ENCODE measurements around the gene NOP14. TPM values are rescaled to one million over a fixed set of nuclear protein-coding genes. Genes with fewer than 3 reads are reported as not detected.

Gene NOP14
- polyA plus RNA-seq (2012; rRNA removed): 7.5 and 9.8 TPM in 2 replicates
- polyA plus RNA-seq (2012; cell fraction: cytosol; rRNA removed): 9.9 and 12.4 TPM in 2 replicates
- 11.4 and 12.0 TPM in 2 replicates for polyA plus RNA-seq (2012; cell fraction: nucleus; rRNA removed)

DNA sequence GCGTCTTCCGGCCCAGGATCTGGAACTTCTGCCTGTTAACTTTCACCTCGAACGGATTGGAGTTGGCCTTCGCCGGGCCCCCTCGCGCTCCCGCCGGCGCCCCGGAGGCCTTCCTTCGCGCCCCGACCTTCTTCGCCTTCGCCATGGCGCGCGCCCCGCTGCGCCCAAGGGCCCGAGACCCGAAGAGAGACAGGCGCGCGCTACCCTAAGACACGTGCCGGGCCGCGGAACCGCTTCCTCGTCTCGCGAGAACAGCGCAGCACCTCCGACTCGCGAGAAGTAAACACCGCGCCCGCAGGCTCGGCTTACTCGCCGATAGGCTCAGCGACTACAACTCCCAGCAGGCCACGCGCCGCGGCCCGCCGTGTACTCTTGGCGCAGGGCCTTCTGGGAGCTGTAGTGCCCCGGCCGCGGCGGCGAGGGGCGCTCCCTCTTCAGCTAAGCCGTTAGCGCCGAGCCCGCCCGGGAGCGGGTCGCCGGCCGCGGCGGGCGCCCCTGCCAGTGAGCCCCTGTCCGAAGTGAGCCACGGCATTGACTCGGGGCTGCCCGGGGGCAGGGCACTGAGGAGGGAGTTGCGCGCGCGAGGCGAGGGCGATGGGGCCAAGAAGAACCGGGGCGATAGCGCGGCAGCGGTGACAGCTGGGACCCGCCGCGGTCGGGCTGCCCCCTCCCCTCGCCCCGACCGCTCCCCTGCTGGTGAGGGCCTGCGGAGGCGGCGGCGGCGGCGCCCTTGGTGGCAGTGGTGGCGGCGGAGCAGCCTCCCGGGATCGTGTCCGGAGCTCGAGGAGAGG is at the start of gene NOP14, which contains the start of gene GRK4:
Gene NOP14, minus strand, starts transcription at position 232 of the 791 bp plus-strand sequence. Its CDS starts 87 bp downstream, at position 145.
Gene GRK4, plus strand, starts transcription at position 397 of the 791 bp plus-strand sequence. CDS start 500 bp downstream, outside the sequence.
- peaks cover 41% of the 10 kb centered on the region for H3K79me2 ChIP-seq (ENCODE audit: insufficient read depth)

More for the DNA sequence above, at the start of gene NOP14, which contains the start of gene GRK4:
- Histone ChIP-seq H3K27ac (ENCODE audit: low read depth in 2 of 2, low read length in 1 of 2) (peak within 1 kb of the TSS; percentile 61 to 73), H3K27me3 (ENCODE audit: insufficient read depth) (no peaks in the 10 kb centered on the region), H3K9ac (peak within 1 kb of the TSS; percentile 89), H3K9me2 (no peaks in the 10 kb centered on the region), H2AFZ (ENCODE audit: low read depth) (peak within 1 kb of the TSS; percentile 90), H3K9me3 (no peaks in the 10 kb centered on the region), H3K4me2 (peak within 1 kb of the TSS; percentile 91), H3K4me3 (ENCODE audit: low read depth in 2 of 2, low read length in 1 of 2) (peak within 1 kb of the TSS; percentile 91 to 92), H3K4me1 (ENCODE audit: control insufficient read depth in 1 of 2, insufficient read depth in 2 of 2, low read depth in 1 of 2, low read length in 1 of 2) (peaks cover 4 to 17% of the 10 kb centered on the region in 2 experiments; a peak in 2 of 4 replicates), H3K36me3 (replicated peaks in 1 of 2; ENCODE audit: control insufficient read depth in 1 of 2, insufficient read depth in 2 of 2, low read length in 1 of 2) (peaks cover 0 to 8% of the 10 kb centered on the region in 2 experiments), H3F3A (replicated peaks; ENCODE audit: insufficient read depth) (peaks cover 4% of the 10 kb centered on the region), H4K20me1 (ENCODE audit: insufficient read depth) (peaks cover 18% of the 10 kb centered on the region)
- POLR2A ChIA-PET: interaction anchor here (0.6 to 1.2 kb wide), 5 partner anchors 9 to 428 kb away, joined by 3 read pairs; no protein-coding TSS in a partner anchor
- 0% methylated on average over 9 of the region's 105 CpGs for WGBS (ENCODE audit: low lambda C conversion rate)
- TF ChIP-seq YY1 (IDR thresholded peaks at IDR 0.05; ENCODE audit: low read depth) (peak; percentile 47; the same call in 1 of the 2 replicates), CTCF (IDR thresholded peaks at IDR 0.05) (peak; percentile 22; the same call in 1 of the 2 replicates), RCOR1 (IDR thresholded peaks at IDR 0.05; ENCODE audit: low read length) (peak; percentile 29), ELF1 (IDR thresholded peaks at IDR 0.05) (peak; percentile 83), FOXJ3 (CRISPR knock-in tag; IDR thresholded peaks at IDR 0.05) (peak; percentile 98), POLR2AphosphoS5 (IDR thresholded peaks at IDR 0.05; ENCODE audit: low read depth, low read length) (peak; percentile 39; the same call in 1 of the 2 replicates), MAX (IDR thresholded peaks at IDR 0.05; ENCODE audit: low read depth) (peak; percentile 99), FOXM1 (IDR thresholded peaks at IDR 0.05; ENCODE audit: low read depth) (no peak), TAF1 (IDR thresholded peaks at IDR 0.05; ENCODE audit: borderline replicate concordance, low read depth, low read length) (peak; percentile 58), REST (IDR thresholded peaks at IDR 0.05; ENCODE audit: low read depth, low read length) (no peak), ZBTB33 (IDR thresholded peaks at IDR 0.05; ENCODE audit: borderline replicate concordance, low read depth) (peak; percentile 100), EP300 (IDR thresholded peaks at IDR 0.05; ENCODE audit: borderline replicate concordance in 1 of 2, low read depth in 1 of 2, low read length in 1 of 2) (no peak), MXI1 (IDR thresholded peaks at IDR 0.05; ENCODE audit: low read depth, low read length) (peak; percentile 98), SIN3A (IDR thresholded peaks at IDR 0.05; ENCODE audit: borderline replicate concordance, low read depth, low read length) (peak; percentile 100), TEAD4 (IDR thresholded peaks at IDR 0.05; ENCODE audit: borderline replicate concordance, insufficient read depth) (no peak), EZH2phosphoT487 (IDR thresholded peaks at IDR 0.05; ENCODE audit: borderline replicate concordance, low read depth) (no peak), CHD2 (IDR thresholded peaks at IDR 0.05; ENCODE audit: low read length, partially characterized antibody) (peak; percentile 99), GABPA (IDR thresholded peaks at IDR 0.05; ENCODE audit: low read depth) (peak; percentile 52)
- TF ChIP-seq, protein P1, sequence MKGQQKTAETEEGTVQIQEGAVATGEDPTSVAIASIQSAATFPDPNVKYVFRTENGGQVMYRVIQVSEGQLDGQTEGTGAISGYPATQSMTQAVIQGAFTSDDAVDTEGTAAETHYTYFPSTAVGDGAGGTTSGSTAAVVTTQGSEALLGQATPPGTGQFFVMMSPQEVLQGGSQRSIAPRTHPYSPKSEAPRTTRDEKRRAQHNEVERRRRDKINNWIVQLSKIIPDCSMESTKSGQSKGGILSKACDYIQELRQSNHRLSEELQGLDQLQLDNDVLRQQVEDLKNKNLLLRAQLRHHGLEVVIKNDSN (IDR thresholded peaks at IDR 0.05; ENCODE audit: borderline replicate concordance, low read depth): peak; percentile 89
- TF ChIP-seq, protein P2, sequence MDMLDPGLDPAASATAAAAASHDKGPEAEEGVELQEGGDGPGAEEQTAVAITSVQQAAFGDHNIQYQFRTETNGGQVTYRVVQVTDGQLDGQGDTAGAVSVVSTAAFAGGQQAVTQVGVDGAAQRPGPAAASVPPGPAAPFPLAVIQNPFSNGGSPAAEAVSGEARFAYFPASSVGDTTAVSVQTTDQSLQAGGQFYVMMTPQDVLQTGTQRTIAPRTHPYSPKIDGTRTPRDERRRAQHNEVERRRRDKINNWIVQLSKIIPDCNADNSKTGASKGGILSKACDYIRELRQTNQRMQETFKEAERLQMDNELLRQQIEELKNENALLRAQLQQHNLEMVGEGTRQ (IDR thresholded peaks at IDR 0.05; ENCODE audit: borderline replicate concordance, low read depth, low read length): peak; percentile 56
- DNase-seq: peak; percentile 97
- CTCF ChIA-PET: interaction anchor here (0.5 to 4.9 kb wide), 13 partner anchors 9 to 600 kb away, joined by 3 to 45 read pairs (median 5); no protein-coding TSS in a partner anchor

Measured in SK-N-SH (cell line).